Mesendoderm (in vitro differentiated cells): ENCODE results near the gene SRM.
"Not testable (repeated sequence)": the region's sequence is repeated elsewhere in the genome, so short reads cannot be mapped to it uniquely, and the experiment has no call there.

Experiments used
- DNase-seq: peaks from one replicate; pipeline ENCODE4 v3.0.0; 2013
- H2AK5ac ChIP-seq: 2 replicates; pipeline ENCODE4 v1.6.1; 2013; ENCODE audit warnings: low read length, inconsistent platforms
- H2BK120ac ChIP-seq: 2 replicates; pipeline ENCODE4 v1.6.1; 2013; ENCODE audit warnings: low read depth, mild to moderate bottlenecking, low read length, moderate library complexity, mixed read lengths
- H2BK15ac ChIP-seq: replicated peaks from 2 replicates; pipeline ENCODE4 v1.6.1; 2013; ENCODE audit warnings: low read depth, mild to moderate bottlenecking, moderate library complexity
- H2BK5ac ChIP-seq: 2 replicates; pipeline ENCODE4 v1.6.1; 2013; ENCODE audit warnings: low read length, inconsistent platforms
- H3K18ac ChIP-seq: 2 replicates; pipeline ENCODE4 v1.6.1; 2013; ENCODE audit warnings: mild to moderate bottlenecking, low read length, mixed read lengths
- H3K23ac ChIP-seq: one replicate; pipeline ENCODE4 v1.6.1; 2013; ENCODE audit warnings: low read length
- H3K27ac ChIP-seq: 2 replicates; pipeline ENCODE4 v1.5.1; 2013; ENCODE audit warnings: low read depth, mild to moderate bottlenecking, inconsistent platforms, low read length, moderate library complexity
- H3K27me3 ChIP-seq: 2 replicates; pipeline ENCODE4 v1.6.1; 2013; ENCODE audit warnings: low read length, control low read depth, mild to moderate bottlenecking, inconsistent platforms; ENCODE audit not compliant: insufficient read depth, poor library complexity
- H3K36me3 ChIP-seq: 2 replicates; pipeline ENCODE4 v1.6.1; 2013; ENCODE audit warnings: low read length, inconsistent platforms; ENCODE audit not compliant: control insufficient read depth, insufficient read depth
- H3K4ac ChIP-seq: one replicate; pipeline ENCODE4 v1.6.1; 2013; ENCODE audit warnings: low read depth, mild to moderate bottlenecking, low read length, moderate library complexity
- H3K4me1 ChIP-seq: 2 replicates; pipeline ENCODE4 v1.6.1; 2013; ENCODE audit warnings: low read depth, low read length, inconsistent platforms; ENCODE audit not compliant: control insufficient read depth
- H3K4me2 ChIP-seq: 2 replicates; pipeline ENCODE4 v1.6.1; 2013; ENCODE audit warnings: low read length
- H3K4me3 ChIP-seq: 2 replicates; pipeline ENCODE4 v1.5.1; 2013; ENCODE audit warnings: mild to moderate bottlenecking, low read length
- H3K56ac ChIP-seq: one replicate; pipeline ENCODE4 v1.6.1; 2013; ENCODE audit warnings: low read length
- H3K79me1 ChIP-seq: 2 replicates; pipeline ENCODE4 v1.6.1; 2013; ENCODE audit warnings: low read length, inconsistent platforms
- H3K79me2 ChIP-seq: 2 replicates; pipeline ENCODE4 v1.6.1; 2013; ENCODE audit warnings: mild to moderate bottlenecking, low read length; ENCODE audit not compliant: control insufficient read depth, insufficient read depth
- H3K9ac ChIP-seq: 2 replicates; pipeline ENCODE4 v1.6.1; 2013; ENCODE audit warnings: low read length, inconsistent platforms
- H4K5ac ChIP-seq: one replicate; pipeline ENCODE4 v1.6.1; 2013; ENCODE audit warnings: low read length
- H4K8ac ChIP-seq: one replicate; pipeline ENCODE4 v1.6.1; 2013; ENCODE audit warnings: low read depth, mild to moderate bottlenecking, control low read depth, low read length, moderate library complexity
- WGBS: extraction: QIAGEN DNeasy Blood & Tissue Kit; methylation state at CpG from one replicate; pipeline ENCODE4 v1.1.7; 2013; ENCODE audit warnings: low lambda C conversion rate, missing lambda C conversion rate; ENCODE audit not compliant: insufficient coverage; ENCODE audit errors: extremely low coverage; 5-methylcytosine and 5-hydroxymethylcytosine counted together

Gene SRM

DNA sequence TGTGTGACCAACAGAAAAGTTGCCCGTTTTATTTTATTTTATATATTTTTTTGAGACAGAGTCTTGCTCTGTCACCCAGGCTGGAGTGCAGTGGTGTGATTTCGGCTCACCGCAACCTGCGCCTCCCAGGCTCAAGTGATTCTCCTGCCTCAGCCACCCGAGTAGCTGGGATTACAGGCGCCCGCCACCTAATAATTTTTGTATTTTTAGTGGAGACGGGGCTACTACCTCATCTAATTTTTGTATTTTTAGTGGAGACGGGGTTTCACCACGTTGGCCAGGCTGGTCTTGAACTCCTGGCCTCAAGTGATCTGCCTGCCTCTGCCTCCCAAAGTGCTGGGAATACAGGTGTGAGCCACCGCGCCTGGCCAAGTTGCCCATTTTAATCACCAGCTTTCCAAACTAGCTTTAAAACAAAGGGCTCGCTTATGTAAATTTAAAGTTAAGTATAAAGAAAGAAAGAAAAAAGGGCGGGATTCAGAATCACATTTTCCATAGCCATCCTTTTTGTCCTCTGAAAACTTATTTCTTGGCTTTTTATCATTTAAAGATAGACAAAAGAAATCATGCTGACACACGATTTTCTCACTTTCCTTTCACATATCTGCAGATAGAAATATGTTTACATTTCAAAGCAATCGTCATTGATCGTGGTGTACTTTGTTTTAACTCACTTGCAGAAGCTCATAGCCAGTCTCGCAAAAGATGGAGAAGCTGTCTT lies 22.6 kb downstream of the SRM start:
- H3K4me3 ChIP-seq, H3K18ac ChIP-seq, H2BK120ac ChIP-seq, H3K27me3 ChIP-seq, H3K56ac ChIP-seq, H3K79me1 ChIP-seq, H3K4ac ChIP-seq, H3K36me3 ChIP-seq, H2BK5ac ChIP-seq, H4K8ac ChIP-seq, H3K4me2 ChIP-seq, H3K23ac ChIP-seq, H3K9ac ChIP-seq, DNase-seq, H3K27ac ChIP-seq, H2BK15ac ChIP-seq, H4K5ac ChIP-seq, H2AK5ac ChIP-seq, H3K79me2 ChIP-seq, H3K4me1 ChIP-seq: not testable (repeated sequence)
- WGBS, result no CpG with 5 or more reads among the region's 18 CpGs

DNA sequence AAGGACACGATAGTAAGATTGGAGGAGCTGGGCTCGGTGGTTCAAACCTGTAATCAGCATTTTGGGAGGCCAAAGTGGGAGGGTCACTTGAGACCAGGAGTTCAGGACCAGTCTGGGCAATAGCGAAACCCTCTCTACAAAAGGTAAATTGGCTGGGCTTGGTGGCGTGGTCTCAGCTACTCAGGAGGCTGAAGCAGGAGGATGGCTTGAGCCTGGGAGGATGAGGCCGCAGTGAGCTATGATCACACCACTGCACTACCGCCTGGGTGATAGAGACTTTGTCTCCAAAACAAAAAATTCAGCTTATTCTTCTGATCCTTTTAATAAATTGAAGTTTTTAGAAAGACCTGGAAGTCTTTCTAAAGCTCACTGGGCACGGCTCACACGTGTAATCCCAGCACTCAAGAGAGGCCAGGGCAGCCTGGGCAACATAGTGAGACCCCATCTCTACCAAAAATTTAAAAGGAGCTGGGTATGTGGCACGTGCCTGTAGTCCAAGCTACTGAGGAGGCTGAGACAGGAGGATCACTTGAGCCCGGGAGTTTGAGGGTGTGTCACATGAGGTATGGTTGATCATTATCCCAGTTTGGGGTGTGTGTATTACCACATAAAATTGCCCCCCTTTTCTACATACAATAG lies 28.1 kb downstream of the SRM start:
- Histone ChIP-seq H3K27me3 (no peaks in the 10 kb centered on the region), H2BK5ac (no peak overlapping the region), H2BK120ac (no peak overlapping the region), H4K8ac (no peak overlapping the region), H2AK5ac (no peak overlapping the region), H3K79me1 (peaks cover 2% of the 10 kb centered on the region), H3K56ac (no peak overlapping the region), H3K4me3 (no peak overlapping the region), H3K23ac (no peak overlapping the region), H3K18ac (no peak overlapping the region), H3K4me1 (no peaks in the 10 kb centered on the region), H3K36me3 (peaks cover 9% of the 10 kb centered on the region), H3K27ac (no peak overlapping the region), H3K9ac (no peak overlapping the region), H2BK15ac (no peak overlapping the region), H3K4me2 (no peak overlapping the region), H4K5ac (no peak overlapping the region), H3K79me2 (no peaks in the 10 kb centered on the region), H3K4ac (no peak overlapping the region)
- no CpG with 5 or more reads among the region's 10 CpGs for WGBS
- no peak for DNase-seq

DNA sequence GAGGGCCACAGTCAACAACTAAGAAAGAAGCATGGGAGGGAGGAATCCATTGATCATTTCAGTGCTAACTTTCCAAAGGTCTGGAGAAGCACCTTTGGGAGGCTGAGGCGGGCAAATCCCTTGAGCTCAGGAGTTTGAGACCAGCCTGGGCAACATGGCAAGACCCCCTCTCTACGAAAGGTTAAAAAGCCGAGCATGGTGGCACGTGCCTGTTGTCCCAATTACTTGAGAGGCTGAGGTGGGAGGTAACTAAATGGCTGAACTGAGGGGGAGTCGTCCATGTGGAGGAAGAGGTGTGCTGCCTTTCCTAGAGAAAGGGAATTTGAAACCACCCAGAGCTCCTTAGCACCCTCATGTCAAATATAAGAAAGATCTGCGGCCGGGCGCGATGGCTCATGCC lies 29.0 kb downstream of the SRM start:
- Histone ChIP-seq H4K5ac (no peak overlapping the region), H2BK15ac (no peak overlapping the region), H3K56ac (no peak overlapping the region), H2BK120ac (no peak overlapping the region), H4K8ac (no peak overlapping the region), H3K4me3 (no peak overlapping the region), H3K27me3 (no peaks in the 10 kb centered on the region), H3K27ac (no peak overlapping the region), H2AK5ac (no peak overlapping the region), H3K36me3 (peaks cover 13% of the 10 kb centered on the region), H3K79me2 (no peaks in the 10 kb centered on the region), H3K4ac (no peak overlapping the region), H3K9ac (no peak overlapping the region), H3K4me2 (no peak overlapping the region), H3K23ac (no peak overlapping the region), H2BK5ac (no peak overlapping the region), H3K79me1 (peaks cover 5% of the 10 kb centered on the region), H3K18ac (no peak overlapping the region), H3K4me1 (no peaks in the 10 kb centered on the region)
- no CpG with 5 or more reads among the region's 9 CpGs for WGBS
- DNase-seq, result no peak

DNA sequence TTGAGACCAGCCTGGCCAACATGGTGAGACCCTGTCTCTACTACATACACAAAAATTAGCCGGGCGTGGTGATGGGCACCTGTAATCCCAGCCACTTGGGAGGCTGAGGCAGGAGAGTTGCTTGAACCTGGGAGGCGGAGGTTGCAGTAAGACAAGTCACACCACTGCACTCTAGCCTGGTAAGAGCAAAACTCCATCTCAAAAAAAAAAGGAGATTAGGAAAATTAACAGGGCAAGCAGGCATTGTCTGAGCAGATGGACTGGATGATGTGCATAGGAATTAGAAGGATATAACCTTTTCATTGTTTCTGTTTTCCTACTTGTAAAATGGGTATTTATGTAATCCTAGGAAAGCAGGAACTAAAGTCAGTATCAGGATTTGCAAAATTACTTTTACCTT lies 31.8 kb downstream of the SRM start:
- DNase-seq, result no peak
- H3K4ac ChIP-seq, result no peak overlapping the region
- no peak overlapping the region for H4K8ac ChIP-seq
- no peak overlapping the region for H3K18ac ChIP-seq
- no peak overlapping the region for H2BK120ac ChIP-seq
- H3K4me3 ChIP-seq, result no peak overlapping the region
- no peaks in the 10 kb centered on the region for H3K79me2 ChIP-seq
- WGBS, result no CpG with 5 or more reads among the region's 3 CpGs
- no peak overlapping the region for H3K4me2 ChIP-seq
- H2BK15ac ChIP-seq, result no peak overlapping the region
- peaks cover 5% of the 10 kb centered on the region for H3K79me1 ChIP-seq
- no peak overlapping the region for H3K56ac ChIP-seq
- no peaks in the 10 kb centered on the region for H3K27me3 ChIP-seq
- no peak overlapping the region for H3K9ac ChIP-seq
- no peak overlapping the region for H3K27ac ChIP-seq
- H3K4me1 ChIP-seq, result no peaks in the 10 kb centered on the region
- H2BK5ac ChIP-seq, result no peak overlapping the region
- H3K23ac ChIP-seq, result no peak overlapping the region
- no peak overlapping the region for H4K5ac ChIP-seq
- no peak overlapping the region for H2AK5ac ChIP-seq
- H3K36me3 ChIP-seq, result peaks cover 15% of the 10 kb centered on the region

DNA sequence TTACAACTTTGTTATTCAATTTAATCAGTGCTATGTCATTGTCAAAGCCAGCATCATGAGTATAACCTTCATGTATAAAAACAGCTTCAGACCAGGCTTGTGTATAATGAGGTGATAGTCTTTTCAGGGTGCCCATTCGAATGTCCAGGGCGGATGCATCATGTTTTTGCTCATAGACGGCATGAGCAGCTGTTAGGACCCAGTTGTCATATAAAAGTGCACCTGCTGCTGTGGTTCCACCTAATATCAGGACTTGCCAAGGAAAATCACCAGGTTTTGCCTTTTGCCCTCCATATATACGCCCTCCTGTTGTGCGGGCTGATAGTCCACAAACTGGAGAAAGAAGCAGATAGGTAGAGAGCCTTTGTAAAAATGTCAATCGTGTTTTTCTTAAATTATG lies 32.5 kb downstream of the SRM start:
- H3K4me2 ChIP-seq, result no peak overlapping the region
- peaks cover 15% of the 10 kb centered on the region for H3K36me3 ChIP-seq
- no peak overlapping the region for H3K4me3 ChIP-seq
- H2BK15ac ChIP-seq, result no peak overlapping the region
- no peak overlapping the region for H3K18ac ChIP-seq
- H3K79me2 ChIP-seq, result no peaks in the 10 kb centered on the region
- no peaks in the 10 kb centered on the region for H3K27me3 ChIP-seq
- H2AK5ac ChIP-seq, result no peak overlapping the region
- H3K79me1 ChIP-seq, result peaks cover 5% of the 10 kb centered on the region
- no peak overlapping the region for H3K56ac ChIP-seq
- no peak overlapping the region for H4K5ac ChIP-seq
- no peak overlapping the region for H3K9ac ChIP-seq
- no peaks in the 10 kb centered on the region for H3K4me1 ChIP-seq
- H4K8ac ChIP-seq, result no peak overlapping the region
- no peak overlapping the region for H2BK5ac ChIP-seq
- no peak overlapping the region for H3K27ac ChIP-seq
- WGBS, result no CpG with 5 or more reads among the region's 6 CpGs
- no peak overlapping the region for H3K23ac ChIP-seq
- DNase-seq, result no peak
- no peak overlapping the region for H3K4ac ChIP-seq
- H2BK120ac ChIP-seq, result no peak overlapping the region

DNA sequence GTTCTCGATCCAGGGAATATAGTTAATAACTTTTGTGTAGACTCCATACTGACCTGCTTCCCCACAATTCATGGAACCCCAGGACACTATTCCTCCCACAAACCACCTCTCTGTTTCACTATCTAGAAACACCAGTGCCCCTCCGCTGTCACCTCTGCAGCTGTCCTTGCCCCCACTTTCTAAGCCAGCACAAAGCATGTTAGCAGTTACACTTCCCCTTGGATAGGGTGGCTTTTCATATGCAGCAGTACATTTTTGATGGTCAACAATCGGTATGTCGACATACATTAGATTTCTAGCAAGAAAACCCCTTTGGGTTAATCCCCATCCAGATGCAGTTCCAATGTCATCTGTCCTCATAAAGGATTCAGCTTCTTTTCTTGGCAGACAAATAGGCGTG lies 32.9 kb downstream of the SRM start:
- H3K36me3 ChIP-seq, result peaks cover 18% of the 10 kb centered on the region

More for the DNA sequence above, 32.9 kb downstream of the SRM start:
- H3K4me2 ChIP-seq, result no peak overlapping the region
- no peak overlapping the region for H3K9ac ChIP-seq
- no peak overlapping the region for H2AK5ac ChIP-seq
- H3K27ac ChIP-seq, result no peak overlapping the region
- H2BK120ac ChIP-seq, result no peak overlapping the region
- H4K8ac ChIP-seq, result no peak overlapping the region
- H4K5ac ChIP-seq, result no peak overlapping the region
- no peak overlapping the region for H3K18ac ChIP-seq
- DNase-seq, result no peak
- no peak overlapping the region for H3K4ac ChIP-seq
- H3K4me3 ChIP-seq, result no peak overlapping the region
- no peak overlapping the region for H3K23ac ChIP-seq
- peaks cover 5% of the 10 kb centered on the region for H3K79me1 ChIP-seq
- no CpG with 5 or more reads among the region's 5 CpGs for WGBS
- H3K27me3 ChIP-seq, result no peaks in the 10 kb centered on the region
- H2BK5ac ChIP-seq, result no peak overlapping the region
- no peak overlapping the region for H3K56ac ChIP-seq
- no peaks in the 10 kb centered on the region for H3K79me2 ChIP-seq
- H2BK15ac ChIP-seq, result no peak overlapping the region
- H3K4me1 ChIP-seq, result no peaks in the 10 kb centered on the region
